GM23248 (cell line): ENCODE measurements around the gene NUP188.

Source experiments
- EZH2 ChIP-seq: fragments of 200-600 bp; sonication (generic); IDR thresholded peaks from 2 replicates; pipeline ENCODE4 v1.6.1; 2018; ENCODE audit warnings: antibody characterized with exemption, mild to moderate bottlenecking; ENCODE audit not compliant: insufficient read depth, poor library complexity, severe bottlenecking
- EZH2phosphoT487 ChIP-seq: fragments of 200-600 bp; sonication (generic); IDR thresholded peaks from 2 replicates; pipeline ENCODE4 v1.6.1; 2018; ENCODE audit warnings: antibody characterized with exemption, moderate library complexity, mild to moderate bottlenecking, low read depth; ENCODE audit not compliant: insufficient read depth

DNA sequence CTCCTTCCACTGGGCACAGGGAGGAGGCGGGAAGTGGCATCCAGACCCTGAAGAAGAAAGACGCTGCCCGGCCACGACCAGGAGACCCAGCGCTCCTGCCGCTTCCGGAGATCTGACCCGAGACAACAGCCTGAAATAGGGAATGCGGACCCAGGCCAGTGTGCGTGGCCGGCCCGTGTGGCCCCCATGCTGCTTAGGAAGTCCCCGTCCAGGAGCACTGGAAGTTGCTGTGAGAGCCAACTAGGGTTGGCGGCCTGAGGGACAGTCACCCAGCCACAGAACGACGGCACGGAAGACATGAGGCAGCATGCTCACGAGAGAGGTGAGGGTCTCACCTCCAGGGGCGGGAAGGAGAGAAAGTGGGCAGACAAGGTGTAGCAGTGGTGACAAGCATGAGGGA lies 63.7 kb downstream of the NUP188 start:
- no peak for TF ChIP-seq EZH2
- no peak for TF ChIP-seq EZH2phosphoT487
